Adrenal gland (tissue), 5 donors: ENCODE results near the gene ATXN3L.

Source experiments
- CTCF ChIP-seq, 6 experiments: fragments of 450-650 bp in 4 of 6; fragments of 200-600 bp in 2 of 6; sonication (generic) in 1 of 6; IDR thresholded peaks; 1 replicate in 5 of 6; 2 replicates in 1 of 6; pipeline versions ENCODE4 v1.5.1 to v1.8.0; 2016 to 2021; ENCODE audit warnings: antibody characterized with exemption in 6 of 6, mild to moderate bottlenecking in 2 of 6, moderate library complexity in 1 of 6
- POLR2A ChIP-seq, 2 donors: fragments of 450-650 bp; IDR thresholded peaks; one replicate each; pipeline ENCODE4 v1.6.1; 2017; ENCODE audit warnings: antibody characterized with exemption in 2 of 2, mild to moderate bottlenecking in 2 of 2, moderate library complexity in 1 of 2
- donor health status: DM: no; HTN: no; CAD: no.

- TF ChIP-seq CTCF (IDR thresholded peaks at IDR 0.05) (no peak), POLR2A (IDR thresholded peaks at IDR 0.05) (no peak)
Observed at GRCh38 chrX:13345037-13345436, 25.2 kb upstream of the ATXN3L start.
